NCI-H146 treated with DMSO at 0.1 percent for 48 hours (cell line): ENCODE results near the gene CD36.

Experiments
- DNase-seq: peaks from one replicate; lab custom pipeline; 2025; ENCODE audit not compliant: unreplicated experiment; lab: John Stamatoyannopoulos, UW

The CD36 gene

GRCh38 chr7:80623503-80624252 lies 14.8 kb upstream of the CD36 start:
- no peak for DNase-seq

- no peak for DNase-seq
Observed at GRCh38 chr7:80624763-80625162, 13.7 kb upstream of the CD36 start.

GRCh38 chr7:80629023-80629422 lies 9.4 kb upstream of the CD36 start:
- no peak for DNase-seq

GRCh38 chr7:80630608-80631405 lies 7.6 kb upstream of the CD36 start:
- DNase-seq, result peak; percentile 56

- DNase-seq, result no peak
Observed at GRCh38 chr7:80631421-80631820, 7.0 kb upstream of the CD36 start.

GRCh38 chr7:80632139-80632538 lies 6.3 kb upstream of the CD36 start:
- DNase-seq, result no peak

GRCh38 chr7:80632819-80633218 lies 5.6 kb upstream of the CD36 start:
- no peak for DNase-seq

GRCh38 chr7:80634505-80634904 lies 3.9 kb upstream of the CD36 start:
- no peak for DNase-seq

GRCh38 chr7:80635533-80635932 lies 2.9 kb upstream of the CD36 start:
- no peak for DNase-seq

- no peak for DNase-seq
Observed at GRCh38 chr7:80635998-80636397, 2.4 kb upstream of the CD36 start.

- DNase-seq, result no peak
Observed at GRCh38 chr7:80636709-80637108, 1.7 kb upstream of the CD36 start.

GRCh38 chr7:80637454-80637853 lies 988 bp upstream of the CD36 start:
- no peak for DNase-seq

- DNase-seq, result no peak
Observed at GRCh38 chr7:80639011-80639410, 569 bp downstream of the CD36 start.

GRCh38 chr7:80640846-80641245 lies 2.4 kb downstream of the CD36 start:
- no peak for DNase-seq

- DNase-seq, result no peak
Observed at GRCh38 chr7:80641548-80641947, 3.1 kb downstream of the CD36 start.

GRCh38 chr7:80642871-80643270 lies 4.4 kb downstream of the CD36 start:
- DNase-seq, result no peak

GRCh38 chr7:80643336-80643915 lies 5.0 kb downstream of the CD36 start:
- DNase-seq, result no peak

- DNase-seq, result no peak
Observed at GRCh38 chr7:80644054-80644453, 5.6 kb downstream of the CD36 start.

- DNase-seq, result peak; percentile 47
Observed at GRCh38 chr7:80646083-80646865, 7.8 kb downstream of the CD36 start.

GRCh38 chr7:80647436-80647835 lies 9.0 kb downstream of the CD36 start:
- DNase-seq, result no peak

GRCh38 chr7:80648031-80648600 lies 9.7 kb downstream of the CD36 start:
- no peak for DNase-seq
